ENCODE data around the gene ELFN2.

- no peak for TF ChIP-seq CTCF (IDR thresholded peaks at IDR 0.05)
- TF ChIP-seq POLR2A (IDR thresholded peaks at IDR 0.05) = no peak
- no peak for TF ChIP-seq EP300 (IDR thresholded peaks at IDR 0.05)
Measured at GRCh38 chr22:37391702-37392101, 35.6 kb downstream of the ELFN2 start.

Data from tibial nerve (tissue), 4 donors.